Measurements from ENCODE around the gene PRR5L.

The PRR5L gene

GRCh38 chr11:36333897-36334296, 37.8 kb downstream of the PRR5L start:
- H3K36me3 ChIP-seq (ENCODE audit: control insufficient read depth, insufficient read depth, low read length) = no peaks in the 10 kb centered on the region
- no peaks in the 10 kb centered on the region for H3K9me3 ChIP-seq (ENCODE audit: control insufficient read depth, low read length)
- H3K9ac ChIP-seq (ENCODE audit: low read length) = no peak overlapping the region
- H3K27me3 ChIP-seq (ENCODE audit: control insufficient read depth, insufficient read depth, low read length) = no peaks in the 10 kb centered on the region
- no peak overlapping the region for H3K4me3 ChIP-seq (ENCODE audit: low read length)
- no peaks in the 10 kb centered on the region for H3K4me1 ChIP-seq (ENCODE audit: control insufficient read depth, insufficient read depth, low read length)

- H3K9me3 ChIP-seq (ENCODE audit: control insufficient read depth, low read length) = no peaks in the 10 kb centered on the region
- H3K4me3 ChIP-seq (ENCODE audit: low read length) = no peak overlapping the region
- no peaks in the 10 kb centered on the region for H3K36me3 ChIP-seq (ENCODE audit: control insufficient read depth, insufficient read depth, low read length)
- no peaks in the 10 kb centered on the region for H3K4me1 ChIP-seq (ENCODE audit: control insufficient read depth, insufficient read depth, low read length)
- H3K27me3 ChIP-seq (ENCODE audit: control insufficient read depth, insufficient read depth, low read length) = no peaks in the 10 kb centered on the region
- H3K9ac ChIP-seq (ENCODE audit: low read length) = no peak overlapping the region
Observed at GRCh38 chr11:36339888-36340287, 43.8 kb downstream of the PRR5L start.

- Histone ChIP-seq H3K4me1 (ENCODE audit: control insufficient read depth, insufficient read depth, low read length) (no peaks in the 10 kb centered on the region), H3K9ac (ENCODE audit: low read length) (no peak overlapping the region), H3K4me3 (ENCODE audit: low read length) (no peak overlapping the region), H3K9me3 (ENCODE audit: control insufficient read depth, low read length) (no peaks in the 10 kb centered on the region), H3K36me3 (ENCODE audit: control insufficient read depth, insufficient read depth, low read length) (no peaks in the 10 kb centered on the region), H3K27me3 (ENCODE audit: control insufficient read depth, insufficient read depth, low read length) (no peaks in the 10 kb centered on the region)
Observed at GRCh38 chr11:36340897-36341296, 44.8 kb downstream of the PRR5L start.

GRCh38 chr11:36341915-36342314, 45.8 kb downstream of the PRR5L start:
- no peak overlapping the region for H3K4me3 ChIP-seq (ENCODE audit: low read length)
- H3K9me3 ChIP-seq (ENCODE audit: control insufficient read depth, low read length) = no peaks in the 10 kb centered on the region
- no peaks in the 10 kb centered on the region for H3K27me3 ChIP-seq (ENCODE audit: control insufficient read depth, insufficient read depth, low read length)
- H3K4me1 ChIP-seq (ENCODE audit: control insufficient read depth, insufficient read depth, low read length) = no peaks in the 10 kb centered on the region
- H3K9ac ChIP-seq (ENCODE audit: low read length) = no peak overlapping the region
- no peaks in the 10 kb centered on the region for H3K36me3 ChIP-seq (ENCODE audit: control insufficient read depth, insufficient read depth, low read length)

GRCh38 chr11:36342327-36342726, 46.2 kb downstream of the PRR5L start:
- Histone ChIP-seq H3K27me3 (ENCODE audit: control insufficient read depth, insufficient read depth, low read length) (no peaks in the 10 kb centered on the region), H3K9me3 (ENCODE audit: control insufficient read depth, low read length) (no peaks in the 10 kb centered on the region), H3K9ac (ENCODE audit: low read length) (no peak overlapping the region), H3K4me3 (ENCODE audit: low read length) (no peak overlapping the region), H3K4me1 (ENCODE audit: control insufficient read depth, insufficient read depth, low read length) (no peaks in the 10 kb centered on the region), H3K36me3 (ENCODE audit: control insufficient read depth, insufficient read depth, low read length) (no peaks in the 10 kb centered on the region)

GRCh38 chr11:36343436-36343835, 47.3 kb downstream of the PRR5L start:
- no peak overlapping the region for H3K4me3 ChIP-seq (ENCODE audit: low read length)
- H3K9me3 ChIP-seq (ENCODE audit: control insufficient read depth, low read length) = no peaks in the 10 kb centered on the region
- no peak overlapping the region for H3K9ac ChIP-seq (ENCODE audit: low read length)
- no peaks in the 10 kb centered on the region for H3K36me3 ChIP-seq (ENCODE audit: control insufficient read depth, insufficient read depth, low read length)
- no peaks in the 10 kb centered on the region for H3K27me3 ChIP-seq (ENCODE audit: control insufficient read depth, insufficient read depth, low read length)
- H3K4me1 ChIP-seq (ENCODE audit: control insufficient read depth, insufficient read depth, low read length) = no peaks in the 10 kb centered on the region

GRCh38 chr11:36345084-36345511, 49.0 kb downstream of the PRR5L start:
- no peak overlapping the region for H3K9ac ChIP-seq (ENCODE audit: low read length)
- H3K4me1 ChIP-seq (ENCODE audit: control insufficient read depth, insufficient read depth, low read length) = no peaks in the 10 kb centered on the region

GRCh38 chr11:36345535-36346141, 49.5 kb downstream of the PRR5L start:
- H3K9ac ChIP-seq (ENCODE audit: low read length) = no peak overlapping the region

More at GRCh38 chr11:36345084-36345511, 49.0 kb downstream of the PRR5L start:
- Histone ChIP-seq H3K36me3 (ENCODE audit: control insufficient read depth, insufficient read depth, low read length) (no peaks in the 10 kb centered on the region), H3K4me3 (ENCODE audit: low read length) (no peak overlapping the region), H3K27me3 (ENCODE audit: control insufficient read depth, insufficient read depth, low read length) (no peaks in the 10 kb centered on the region), H3K9me3 (ENCODE audit: control insufficient read depth, low read length) (no peaks in the 10 kb centered on the region)

GRCh38 chr11:36346562-36347383, 50.7 kb downstream of the PRR5L start:
- no peaks in the 10 kb centered on the region for H3K9me3 ChIP-seq (ENCODE audit: control insufficient read depth, low read length)
- no peaks in the 10 kb centered on the region for H3K4me1 ChIP-seq (ENCODE audit: control insufficient read depth, insufficient read depth, low read length)
- H3K27me3 ChIP-seq (ENCODE audit: control insufficient read depth, insufficient read depth, low read length) = no peaks in the 10 kb centered on the region

More at GRCh38 chr11:36345535-36346141, 49.5 kb downstream of the PRR5L start:
- Histone ChIP-seq H3K36me3 (ENCODE audit: control insufficient read depth, insufficient read depth, low read length) (no peaks in the 10 kb centered on the region), H3K27me3 (ENCODE audit: control insufficient read depth, insufficient read depth, low read length) (no peaks in the 10 kb centered on the region), H3K4me1 (ENCODE audit: control insufficient read depth, insufficient read depth, low read length) (no peaks in the 10 kb centered on the region), H3K4me3 (ENCODE audit: low read length) (no peak overlapping the region), H3K9me3 (ENCODE audit: control insufficient read depth, low read length) (no peaks in the 10 kb centered on the region)

GRCh38 chr11:36347384-36347906, 51.4 kb downstream of the PRR5L start:
- Histone ChIP-seq H3K9ac (ENCODE audit: low read length) (no peak overlapping the region), H3K36me3 (ENCODE audit: control insufficient read depth, insufficient read depth, low read length) (no peaks in the 10 kb centered on the region)

More at GRCh38 chr11:36346562-36347383, 50.7 kb downstream of the PRR5L start:
- Histone ChIP-seq H3K36me3 (ENCODE audit: control insufficient read depth, insufficient read depth, low read length) (no peaks in the 10 kb centered on the region), H3K9ac (ENCODE audit: low read length) (no peak overlapping the region), H3K4me3 (ENCODE audit: low read length) (no peak overlapping the region)

GRCh38 chr11:36349351-36350136, 53.5 kb downstream of the PRR5L start:
- no peaks in the 10 kb centered on the region for H3K4me1 ChIP-seq (ENCODE audit: control insufficient read depth, insufficient read depth, low read length)
- H3K9me3 ChIP-seq (ENCODE audit: control insufficient read depth, low read length) = no peaks in the 10 kb centered on the region
- no peaks in the 10 kb centered on the region for H3K36me3 ChIP-seq (ENCODE audit: control insufficient read depth, insufficient read depth, low read length)
- no peaks in the 10 kb centered on the region for H3K27me3 ChIP-seq (ENCODE audit: control insufficient read depth, insufficient read depth, low read length)
- H3K4me3 ChIP-seq (ENCODE audit: low read length) = no peak overlapping the region
- H3K9ac ChIP-seq (ENCODE audit: low read length) = no peak overlapping the region

More at GRCh38 chr11:36347384-36347906, 51.4 kb downstream of the PRR5L start:
- Histone ChIP-seq H3K4me1 (ENCODE audit: control insufficient read depth, insufficient read depth, low read length) (no peaks in the 10 kb centered on the region), H3K9me3 (ENCODE audit: control insufficient read depth, low read length) (no peaks in the 10 kb centered on the region), H3K27me3 (ENCODE audit: control insufficient read depth, insufficient read depth, low read length) (no peaks in the 10 kb centered on the region), H3K4me3 (ENCODE audit: low read length) (no peak overlapping the region)

- no peak overlapping the region for H3K4me3 ChIP-seq (ENCODE audit: low read length)
Observed at GRCh38 chr11:36350137-36350513, 54.0 kb downstream of the PRR5L start.

More at GRCh38 chr11:36350137-36350513, 54.0 kb downstream of the PRR5L start:
- Histone ChIP-seq H3K4me1 (ENCODE audit: control insufficient read depth, insufficient read depth, low read length) (no peaks in the 10 kb centered on the region), H3K36me3 (ENCODE audit: control insufficient read depth, insufficient read depth, low read length) (no peaks in the 10 kb centered on the region), H3K9me3 (ENCODE audit: control insufficient read depth, low read length) (no peaks in the 10 kb centered on the region), H3K27me3 (ENCODE audit: control insufficient read depth, insufficient read depth, low read length) (no peaks in the 10 kb centered on the region), H3K9ac (ENCODE audit: low read length) (no peak overlapping the region)

Data from mucosa of stomach (tissue), 1 donor.